Stomach (tissue), 9 donors: Measurements from ENCODE around the gene NCOA3. TPM values are rescaled to one million over a fixed set of nuclear protein-coding genes. Genes with fewer than 3 reads are reported as not detected.

Source experiments
- DNase-seq, 2 donors: peaks; one replicate each; pipeline versions ENCODE4 v3.0.0 to v3.0.0-alpha.2; 2013 to 2019
- H3K27ac ChIP-seq, 5 donors: fragments of 200-600 bp in 4 of 5; sonication (generic) in 4 of 5; one replicate each; pipeline ENCODE4 v1.5.1; 2013 to 2019; ENCODE audit warnings: mild to moderate bottlenecking in 1 of 5, moderate library complexity in 1 of 5
- H3K27me3 ChIP-seq, 3 donors: fragments of 200-600 bp; sonication (generic); one replicate each; pipeline ENCODE4 v1.5.1; 2017 to 2019; ENCODE audit warnings: mixed run types in 1 of 3
- H3K36me3 ChIP-seq, 4 donors: fragments of 200-600 bp; sonication (generic); 1 replicate in 3 of 4; 2 replicates in 1 of 4; pipeline ENCODE4 v1.5.1; 2016 to 2019
- H3K4me1 ChIP-seq, 4 donors: fragments of 200-600 bp; sonication (generic); one replicate each; pipeline ENCODE4 v1.5.1; 2016 to 2019
- H3K4me3 ChIP-seq, 4 donors: fragments of 200-600 bp; sonication (generic) in 3 of 4; one replicate each; pipeline ENCODE4 v1.5.1; 2016 to 2019; ENCODE audit warnings: mild to moderate bottlenecking in 1 of 4
- H3K9me3 ChIP-seq, 4 donors: fragments of 200-600 bp; sonication (generic); one replicate each; pipeline ENCODE4 v1.5.1; 2016 to 2019
- EP300 ChIP-seq: sonication (generic); formaldehyde crosslinking; IDR thresholded peaks from one replicate; pipeline ENCODE4 v1.6.1; 2017; ENCODE audit warnings: antibody characterized with exemption
- POLR2A ChIP-seq, 4 donors: fragments of 450-650 bp; IDR thresholded peaks; one replicate each; pipeline ENCODE4 v1.6.1; 2016; ENCODE audit warnings: antibody characterized with exemption in 4 of 4, control low read depth in 2 of 4, mild to moderate bottlenecking in 1 of 4, moderate library complexity in 1 of 4
- POLR2AphosphoS5 ChIP-seq, 3 donors: sonication (generic); formaldehyde crosslinking; IDR thresholded peaks; one replicate each; pipeline ENCODE4 v1.6.1; 2016; ENCODE audit warnings: antibody characterized with exemption in 3 of 3
- WGBS, 5 donors: extraction: QIAGEN DNeasy Blood & Tissue Kit in 3 of 5; methylation state at CpG; one replicate each; pipeline versions ENCODE4 v1.1.5 to v1.1.7; 2013 to 2018; 5-methylcytosine and 5-hydroxymethylcytosine counted together
- intact Hi-C: fragments of 100-400 bp; cut with DNase I; formaldehyde crosslinking; loops from one replicate; pipeline ENCODE4 v1.15.1; 2023; ENCODE audit warnings: low total_unique reads
- polyA plus RNA-seq, 3 donors: library from polyadenylated mRNA; stranded (reverse); fragments of 200-250 nt; gene quantifications; one replicate each; pipeline ENCODE4 v1.2.3, GENCODE V29; 2013
- total RNA-seq, 5 donors: library from RNA; depleted of rRNA; stranded (reverse); fragments of >200 nt; gene quantifications; one replicate each; pipeline versions ENCODE4 v1.1.0 to v1.2.3, GENCODE V29; 2014 to 2016
- TF ChIP-seq, protein P1 (sequence below), 7 experiments: fragments of 450-650 bp in 4 of 7; fragments of 200-600 bp in 3 of 7; sonication (generic) in 3 of 7; IDR thresholded peaks; one replicate each; pipeline ENCODE4 v1.5.1; 2016 to 2019; ENCODE audit warnings: antibody characterized with exemption in 7 of 7, control low read depth in 2 of 7, mild to moderate bottlenecking in 1 of 7
- donor health status: healthy with polysubstance abuse.
- donor health status: Bipolar disorder and iron deficiency.
- donor health status: healthy.

NCOA3 gene
- total and polyA plus RNA-seq, 8 donors: 4.1 to 60.8 (median 16.3) TPM

- TF ChIP-seq EP300 (no peak), POLR2A (IDR thresholded peaks at IDR 0.05) (no peak), POLR2AphosphoS5 (IDR thresholded peaks at IDR 0.05) (no peak)
- TF ChIP-seq, protein P1, sequence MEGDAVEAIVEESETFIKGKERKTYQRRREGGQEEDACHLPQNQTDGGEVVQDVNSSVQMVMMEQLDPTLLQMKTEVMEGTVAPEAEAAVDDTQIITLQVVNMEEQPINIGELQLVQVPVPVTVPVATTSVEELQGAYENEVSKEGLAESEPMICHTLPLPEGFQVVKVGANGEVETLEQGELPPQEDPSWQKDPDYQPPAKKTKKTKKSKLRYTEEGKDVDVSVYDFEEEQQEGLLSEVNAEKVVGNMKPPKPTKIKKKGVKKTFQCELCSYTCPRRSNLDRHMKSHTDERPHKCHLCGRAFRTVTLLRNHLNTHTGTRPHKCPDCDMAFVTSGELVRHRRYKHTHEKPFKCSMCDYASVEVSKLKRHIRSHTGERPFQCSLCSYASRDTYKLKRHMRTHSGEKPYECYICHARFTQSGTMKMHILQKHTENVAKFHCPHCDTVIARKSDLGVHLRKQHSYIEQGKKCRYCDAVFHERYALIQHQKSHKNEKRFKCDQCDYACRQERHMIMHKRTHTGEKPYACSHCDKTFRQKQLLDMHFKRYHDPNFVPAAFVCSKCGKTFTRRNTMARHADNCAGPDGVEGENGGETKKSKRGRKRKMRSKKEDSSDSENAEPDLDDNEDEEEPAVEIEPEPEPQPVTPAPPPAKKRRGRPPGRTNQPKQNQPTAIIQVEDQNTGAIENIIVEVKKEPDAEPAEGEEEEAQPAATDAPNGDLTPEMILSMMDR (IDR thresholded peaks at IDR 0.05): no peak
- intact Hi-C loops: no loop called here
- no peak overlapping the region for H3K27ac ChIP-seq
- no peaks in the 10 kb centered on the region for H3K9me3 ChIP-seq
- 70 to 86% (median 78%) methylated on average over 6 of the region's 6 CpGs for WGBS, 5 donors
- no peak overlapping the region for H3K4me3 ChIP-seq
- H3K4me1 ChIP-seq: peaks cover 0 to 19% (median 8%) of the 10 kb centered on the region in 4 donors
- no peaks in the 10 kb centered on the region for H3K27me3 ChIP-seq
- peaks cover 0 to 6% (median 0%) of the 10 kb centered on the region in 4 donors for H3K36me3 ChIP-seq
- DNase-seq: no peak
These were observed 94.4 kb downstream of the NCOA3 start for GRCh38 chr20:47596003-47596571.

DNA sequence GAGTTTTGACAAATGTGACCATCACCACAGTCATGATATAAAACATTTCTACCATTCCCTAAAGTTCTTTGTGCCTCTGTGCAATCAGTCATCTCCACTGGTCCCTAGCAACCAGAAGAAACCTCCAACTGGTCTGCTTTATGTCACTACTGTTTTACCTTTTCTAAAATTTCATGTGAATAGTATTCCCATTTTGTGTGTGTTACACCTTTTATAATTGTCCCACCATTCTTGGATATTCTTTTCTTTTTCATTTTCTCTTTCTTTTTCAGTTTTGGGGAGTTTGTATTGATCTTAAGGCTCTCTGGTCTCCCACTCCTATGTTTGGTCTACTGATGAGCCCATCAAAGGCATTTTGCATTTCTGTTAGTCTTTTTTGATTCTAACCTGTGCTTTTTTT, 95.4 kb downstream of the NCOA3 start:
- peaks cover 0 to 6% (median 0%) of the 10 kb centered on the region in 4 donors for H3K36me3 ChIP-seq

DNA sequence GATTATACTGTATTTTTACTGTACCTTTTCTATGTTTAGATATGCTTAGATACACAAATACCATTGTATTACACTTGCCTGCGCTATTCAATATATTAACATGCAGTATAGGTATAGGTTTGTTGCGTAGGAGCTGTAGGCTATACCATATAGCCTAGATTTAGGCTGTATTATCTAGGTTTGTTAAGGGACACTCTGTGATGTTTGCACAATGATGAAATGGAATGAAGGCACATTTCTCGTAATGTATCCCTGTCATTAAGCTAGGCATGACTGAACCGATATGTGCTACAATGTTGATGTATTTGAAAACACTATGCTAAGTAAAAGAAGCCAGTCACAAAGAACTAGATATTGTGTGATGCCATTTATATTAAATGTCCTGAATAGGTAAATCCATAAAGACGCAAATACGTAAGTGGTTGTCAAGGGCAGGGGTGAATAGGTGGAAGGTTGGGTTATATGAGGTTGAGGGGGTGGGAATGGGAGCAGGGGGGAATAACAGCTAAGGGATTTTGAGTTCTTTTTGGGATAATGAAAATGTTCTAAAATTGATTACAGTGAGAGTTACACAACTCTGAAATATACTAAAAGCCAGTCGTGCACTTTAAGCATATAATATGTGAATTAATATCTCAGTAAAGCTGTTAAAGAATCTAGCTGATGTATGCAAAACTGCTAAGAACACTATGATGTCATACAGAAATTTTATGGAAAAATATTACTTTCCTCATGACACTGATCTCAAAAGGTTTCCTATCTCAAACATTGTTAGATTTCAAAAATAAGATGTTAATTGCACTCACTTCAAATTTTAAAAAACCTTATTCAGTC, 97.4 kb downstream of the NCOA3 start:
- intact Hi-C loops: no loop called here
- WGBS, 5 donors: 88 to 94% (median 90%) methylated on average over 7 of the region's 7 CpGs
- no peak for TF ChIP-seq EP300
- TF ChIP-seq, protein P1 (IDR thresholded peaks at IDR 0.05): no peak
- TF ChIP-seq POLR2AphosphoS5 (IDR thresholded peaks at IDR 0.05): no peak
- no peak for TF ChIP-seq POLR2A (IDR thresholded peaks at IDR 0.05)

More for the DNA sequence above, 95.4 kb downstream of the NCOA3 start:
- no peaks in the 10 kb centered on the region for H3K27me3 ChIP-seq
- H3K4me1 ChIP-seq: peaks cover 0 to 25% (median 12%) of the 10 kb centered on the region in 4 donors
- no peak overlapping the region for H3K27ac ChIP-seq
- intact Hi-C loops: no loop called here
- TF ChIP-seq EP300: no peak
- no peak for TF ChIP-seq POLR2A (IDR thresholded peaks at IDR 0.05)
- TF ChIP-seq, protein P1 (IDR thresholded peaks at IDR 0.05): no peak
- TF ChIP-seq POLR2AphosphoS5 (IDR thresholded peaks at IDR 0.05): no peak
- no peaks in the 10 kb centered on the region for H3K9me3 ChIP-seq
- H3K4me3 ChIP-seq: no peak overlapping the region
- no peak for DNase-seq

GRCh38 chr20:47600967-47601547, 99.4 kb downstream of the NCOA3 start:
- Histone ChIP-seq H3K9me3 (no peaks in the 10 kb centered on the region), H3K4me3 (no peak overlapping the region), H3K27ac (no peak overlapping the region), H3K4me1 (peaks cover 0 to 31% (median 16%) of the 10 kb centered on the region in 4 donors), H3K27me3 (no peaks in the 10 kb centered on the region), H3K36me3 (peaks cover 0 to 2% (median 0%) of the 10 kb centered on the region in 4 donors)
- WGBS, 5 donors: 85 to 90% (median 87%) methylated on average over 9 of the region's 9 CpGs
- TF ChIP-seq POLR2A (IDR thresholded peaks at IDR 0.05): no peak
- DNase-seq: no peak
- intact Hi-C loops: no loop called here

More for the DNA sequence above, 97.4 kb downstream of the NCOA3 start:
- H3K27me3 ChIP-seq: no peaks in the 10 kb centered on the region
- H3K4me1 ChIP-seq: peaks cover 0 to 24% (median 13%) of the 10 kb centered on the region in 4 donors
- peaks cover 0 to 6% (median 0%) of the 10 kb centered on the region in 4 donors for H3K36me3 ChIP-seq
- H3K4me3 ChIP-seq: no peak overlapping the region
- no peaks in the 10 kb centered on the region for H3K9me3 ChIP-seq
- no peak for DNase-seq
- H3K27ac ChIP-seq: no peak overlapping the region
